MCF 10A (cell line): ENCODE results near the gene TRPT1. TPM values are rescaled to one million over a fixed set of nuclear protein-coding genes. Genes with fewer than 3 reads are reported as not detected.

Experiments
- BruUV-seq: library from RNA; stranded (reverse); fragments of 400-500 nt; replicated peaks from 2 replicates; lab custom pipeline; 2021; lab: Mats Ljungman, UMichigan
- CTCF ChIA-PET: fragments of 300-600 bp; sonication (Branson Sonifier 250); formaldehyde crosslinking; extraction: SDS; loops from one replicate; lab custom pipeline; 2021; ENCODE audit warnings: antibody characterized with exemption, inconsistent platforms; lab: Yijun Ruan, JAX
- POLR2A ChIA-PET: fragments of 300-600, 350-650 bp; sonication (Branson Sonifier 250); formaldehyde crosslinking; extraction: SDS; loops from one replicate; lab custom pipeline; 2020; ENCODE audit warnings: antibody characterized with exemption, inconsistent platforms; lab: Yijun Ruan, JAX
- DNase-seq: peaks from one replicate; pipeline ENCODE4 v3.0.0-alpha.2; 2018; ENCODE audit not compliant: unreplicated experiment
- H3K27ac Mint-ChIP-seq: one replicate; pipeline ENCODE4 v1.8.0; 2022; ENCODE audit warnings: mild to moderate bottlenecking, low read depth, mixed read lengths; ENCODE audit not compliant: unreplicated experiment
- H3K27me3 Mint-ChIP-seq: one replicate; pipeline ENCODE4 v1.8.0; 2022; ENCODE audit warnings: mixed read lengths; ENCODE audit not compliant: insufficient read depth, unreplicated experiment
- H3K36me3 Mint-ChIP-seq: one replicate; pipeline ENCODE4 v1.8.0; 2022; ENCODE audit warnings: mild to moderate bottlenecking, moderate library complexity, mixed read lengths; ENCODE audit not compliant: insufficient read depth, unreplicated experiment
- H3K4me1 Mint-ChIP-seq: one replicate; pipeline ENCODE4 v1.8.0; 2022; ENCODE audit warnings: mixed read lengths; ENCODE audit not compliant: insufficient read depth, unreplicated experiment
- H3K4me3 Mint-ChIP-seq: one replicate; pipeline ENCODE4 v1.8.0; 2022; ENCODE audit warnings: mild to moderate bottlenecking, moderate library complexity, mixed read lengths; ENCODE audit not compliant: unreplicated experiment
- H3K9me3 Mint-ChIP-seq: one replicate; pipeline ENCODE4 v1.8.0; 2022; ENCODE audit warnings: mixed read lengths; ENCODE audit not compliant: unreplicated experiment
- CTCF ChIP-seq: fragments of 200-600 bp; IDR thresholded peaks from one replicate; pipeline ENCODE4 v1.8.0; 2022; ENCODE audit warnings: antibody characterized with exemption, mild to moderate bottlenecking; ENCODE audit not compliant: unreplicated experiment
- intact Hi-C: fragments of 100-400 bp; cut with micrococcal nuclease; formaldehyde crosslinking; loops from 2 replicates; pipeline ENCODE4 v1.14.1; 2022
- total RNA-seq: library from RNA; stranded (reverse); gene quantifications from 2 replicates; pipeline ENCODE4 v1.2.3, GENCODE V29; 2022

Gene TRPT1
- total RNA-seq, 1 experiment from 2014 or later = 31.3 TPM

GRCh38 chr11:64263021-64263946 is 37.3 kb upstream of the TRPT1 start:
- no peak overlapping the region for H3K27ac Mint-ChIP-seq
- H3K36me3 Mint-ChIP-seq = peaks cover 58% of the 10 kb centered on the region
- ChIA-PET POLR2A (no interaction called here), CTCF (interaction anchor here (0.6 to 3.3 kb wide), 6 partner anchors 9 to 617 kb away, joined by 3 to 14 read pairs (median 4); partner anchors contain the start of gene PLCB3)
- intact Hi-C loops = no loop called here
- no peak overlapping the region for H3K4me3 Mint-ChIP-seq
- DNase-seq = peak; percentile 42
- H3K27me3 Mint-ChIP-seq = no peaks in the 10 kb centered on the region
- H3K9me3 Mint-ChIP-seq = no peaks in the 10 kb centered on the region
- no TSS peak for BruUV-seq
- peaks cover 13% of the 10 kb centered on the region for H3K4me1 Mint-ChIP-seq
- no peak for TF ChIP-seq CTCF

- Mint-ChIP-seq H3K36me3 (peaks cover 56% of the 10 kb centered on the region), H3K4me3 (no peak overlapping the region), H3K27me3 (no peaks in the 10 kb centered on the region), H3K4me1 (peaks cover 9% of the 10 kb centered on the region), H3K9me3 (no peaks in the 10 kb centered on the region), H3K27ac (no peak overlapping the region)
- intact Hi-C loops = no loop called here
- DNase-seq = no peak
- TF ChIP-seq CTCF = no peak
- ChIA-PET POLR2A (interaction anchor here (1.7 kb wide), 1 partner anchor 8 kb away, joined by 6 read pairs; no protein-coding TSS in a partner anchor), CTCF (interaction anchor here (1.3 to 3.3 kb wide), 3 partner anchors 12 to 42 kb away, joined by 5 to 14 read pairs (median 12); partner anchors contain the start of gene PLCB3)
- BruUV-seq = no TSS peak
Observed at GRCh38 chr11:64262271-64263002, 36.5 kb upstream of the TRPT1 start.

- BruUV-seq = no TSS peak
- no peak for TF ChIP-seq CTCF
- H3K27me3 Mint-ChIP-seq = no peaks in the 10 kb centered on the region
- no peaks in the 10 kb centered on the region for H3K9me3 Mint-ChIP-seq
- intact Hi-C loops = no loop called here
- no peak overlapping the region for H3K27ac Mint-ChIP-seq
- DNase-seq = no peak
- CTCF ChIA-PET = interaction anchor here (3.3 kb wide), 1 partner anchor 11 kb away, joined by 14 read pairs; the partner anchor contains the start of gene PLCB3
- POLR2A ChIA-PET = interaction anchor here (1.7 kb wide), 1 partner anchor 9 kb away, joined by 6 read pairs; no protein-coding TSS in a partner anchor
- H3K36me3 Mint-ChIP-seq = peaks cover 54% of the 10 kb centered on the region
- H3K4me3 Mint-ChIP-seq = no peak overlapping the region
- peaks cover 10% of the 10 kb centered on the region for H3K4me1 Mint-ChIP-seq
Observed at GRCh38 chr11:64261556-64262080, 35.6 kb upstream of the TRPT1 start.
